Endodermal cell (in vitro differentiated cells): ENCODE measurements around the gene RPTOR. TPM values are rescaled to one million over a fixed set of nuclear protein-coding genes. Genes with fewer than 3 reads are reported as not detected.

ENCODE experiments used
- DNase-seq: peaks from one replicate; pipeline ENCODE4 v3.0.0-alpha.2; 2017
- H3K27ac ChIP-seq: 2 replicates; pipeline ENCODE4 v1.5.1; 2013; ENCODE audit warnings: mild to moderate bottlenecking, low read depth, low read length, moderate library complexity
- H3K27me3 ChIP-seq: 2 replicates; pipeline ENCODE4 v1.6.1; 2013; ENCODE audit warnings: mild to moderate bottlenecking, low read length, moderate library complexity; ENCODE audit not compliant: insufficient read depth, control insufficient read depth, poor library complexity, severe bottlenecking
- H3K36me3 ChIP-seq: 2 replicates; pipeline ENCODE4 v1.7.0; 2013; ENCODE audit warnings: mild to moderate bottlenecking, low read length, moderate library complexity; ENCODE audit not compliant: control insufficient read depth, insufficient read depth
- H3K4me1 ChIP-seq: one replicate; pipeline ENCODE4 v1.7.0; 2013; ENCODE audit warnings: low read length; ENCODE audit not compliant: control insufficient read depth, insufficient read depth
- H3K4me3 ChIP-seq: 2 replicates; pipeline ENCODE4 v1.5.1; 2013; ENCODE audit warnings: mild to moderate bottlenecking, low read length, moderate library complexity
- H3K9ac ChIP-seq: 2 replicates; pipeline ENCODE4 v1.6.1; 2013; ENCODE audit warnings: mild to moderate bottlenecking, low read length, moderate library complexity; ENCODE audit not compliant: poor library complexity, severe bottlenecking; ENCODE audit errors: extremely low read depth
- H3K9me3 ChIP-seq: 2 replicates; pipeline ENCODE4 v1.6.1; 2013; ENCODE audit warnings: mild to moderate bottlenecking, low read length, moderate library complexity; ENCODE audit not compliant: control insufficient read depth
- H3K27ac Mint-ChIP-seq: 2 replicates; pipeline ENCODE4 v1.8.0; 2020; ENCODE audit warnings: mixed read lengths
- H3K27me3 Mint-ChIP-seq: 2 replicates; pipeline ENCODE4 v1.8.0; 2021; ENCODE audit warnings: mild to moderate bottlenecking, mixed read lengths; ENCODE audit not compliant: insufficient read depth
- H3K36me3 Mint-ChIP-seq: 2 replicates; pipeline ENCODE4 v1.8.0; 2020; ENCODE audit warnings: low read depth, mixed read lengths
- H3K4me1 Mint-ChIP-seq: 2 replicates; pipeline ENCODE4 v1.8.0; 2020; ENCODE audit warnings: mixed read lengths
- H3K4me3 Mint-ChIP-seq: 2 replicates; pipeline ENCODE4 v1.8.0; 2020; ENCODE audit warnings: mild to moderate bottlenecking, moderate library complexity, mixed read lengths
- H3K9me3 Mint-ChIP-seq: 2 replicates; pipeline ENCODE4 v1.8.0; 2020; ENCODE audit warnings: mild to moderate bottlenecking, mixed read lengths
- WGBS, 2 experiments: methylation state at CpG; one replicate each; pipeline versions ENCODE4 v1.1.5 to v1.1.7; 2013; ENCODE audit warnings: missing lambda C conversion rate in 2 of 2, mixed read lengths in 1 of 2; ENCODE audit not compliant: insufficient coverage in 1 of 2, insufficient read length in 1 of 2; 5-methylcytosine and 5-hydroxymethylcytosine counted together
- total RNA-seq, 2 donors: library from RNA; stranded (reverse); fragmentation: NEBNext Ultra II Directional in 1 of 2; extraction: Animal tissue kit (Norgen Biotek cat#: 25700) in 1 of 2; gene quantifications; 2 replicates in 1 of 2; 3 replicates in 1 of 2; pipeline ENCODE4 v1.2.1, GENCODE V29; 2021
- TF ChIP-seq, protein P1 (sequence below): fragments of 200-600 bp; sonication (generic); conservative IDR thresholded peaks from 2 replicates; pipeline ENCODE4 v1.5.0; 2021; ENCODE audit warnings: antibody characterized with exemption, mild to moderate bottlenecking

The RPTOR gene
- total RNA-seq, 2 donors from 2014 or later: 45.1 to 53.4 TPM

DNA sequence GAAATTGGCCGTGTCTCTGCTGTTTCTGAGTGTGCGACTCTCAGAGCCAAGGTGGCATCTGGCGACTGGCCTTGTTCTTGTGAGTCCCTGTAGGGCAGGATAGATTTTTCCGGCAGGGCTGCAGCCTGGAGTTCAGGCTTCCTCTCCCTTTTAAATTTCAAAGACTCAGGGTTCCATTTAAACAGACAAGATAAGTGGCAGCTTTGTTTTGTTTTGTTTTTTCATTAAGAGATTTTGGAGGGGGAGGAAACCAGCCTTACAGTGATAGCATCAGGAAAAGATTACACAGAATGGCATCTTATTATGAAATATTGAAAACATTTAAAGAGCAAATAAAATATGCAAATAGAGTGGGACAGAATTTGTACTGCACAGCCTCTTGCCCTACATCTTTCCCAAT is 151.3 kb downstream of the RPTOR start:
- TF ChIP-seq, protein P1, sequence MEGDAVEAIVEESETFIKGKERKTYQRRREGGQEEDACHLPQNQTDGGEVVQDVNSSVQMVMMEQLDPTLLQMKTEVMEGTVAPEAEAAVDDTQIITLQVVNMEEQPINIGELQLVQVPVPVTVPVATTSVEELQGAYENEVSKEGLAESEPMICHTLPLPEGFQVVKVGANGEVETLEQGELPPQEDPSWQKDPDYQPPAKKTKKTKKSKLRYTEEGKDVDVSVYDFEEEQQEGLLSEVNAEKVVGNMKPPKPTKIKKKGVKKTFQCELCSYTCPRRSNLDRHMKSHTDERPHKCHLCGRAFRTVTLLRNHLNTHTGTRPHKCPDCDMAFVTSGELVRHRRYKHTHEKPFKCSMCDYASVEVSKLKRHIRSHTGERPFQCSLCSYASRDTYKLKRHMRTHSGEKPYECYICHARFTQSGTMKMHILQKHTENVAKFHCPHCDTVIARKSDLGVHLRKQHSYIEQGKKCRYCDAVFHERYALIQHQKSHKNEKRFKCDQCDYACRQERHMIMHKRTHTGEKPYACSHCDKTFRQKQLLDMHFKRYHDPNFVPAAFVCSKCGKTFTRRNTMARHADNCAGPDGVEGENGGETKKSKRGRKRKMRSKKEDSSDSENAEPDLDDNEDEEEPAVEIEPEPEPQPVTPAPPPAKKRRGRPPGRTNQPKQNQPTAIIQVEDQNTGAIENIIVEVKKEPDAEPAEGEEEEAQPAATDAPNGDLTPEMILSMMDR: no peak
- H3K27ac ChIP-seq: no peak overlapping the region
- Mint-ChIP-seq H3K9me3 (peaks cover 4% of the 10 kb centered on the region), H3K36me3 (peaks cover 8% of the 10 kb centered on the region), H3K4me1 (peaks cover 34% of the 10 kb centered on the region), H3K4me3 (no peak overlapping the region), H3K27ac (no peak overlapping the region), H3K27me3 (no peaks in the 10 kb centered on the region)
- DNase-seq: no peak
- peaks cover 4% of the 10 kb centered on the region for H3K4me1 ChIP-seq
- no peaks in the 10 kb centered on the region for H3K36me3 ChIP-seq
- no peaks in the 10 kb centered on the region for H3K9me3 ChIP-seq
- no peak overlapping the region for H3K4me3 ChIP-seq
- no peaks in the 10 kb centered on the region for H3K27me3 ChIP-seq
- no peak overlapping the region for H3K9ac ChIP-seq
- WGBS, 2 experiments: 87 to 89% methylated on average over 4 of the region's 4 CpGs

DNA sequence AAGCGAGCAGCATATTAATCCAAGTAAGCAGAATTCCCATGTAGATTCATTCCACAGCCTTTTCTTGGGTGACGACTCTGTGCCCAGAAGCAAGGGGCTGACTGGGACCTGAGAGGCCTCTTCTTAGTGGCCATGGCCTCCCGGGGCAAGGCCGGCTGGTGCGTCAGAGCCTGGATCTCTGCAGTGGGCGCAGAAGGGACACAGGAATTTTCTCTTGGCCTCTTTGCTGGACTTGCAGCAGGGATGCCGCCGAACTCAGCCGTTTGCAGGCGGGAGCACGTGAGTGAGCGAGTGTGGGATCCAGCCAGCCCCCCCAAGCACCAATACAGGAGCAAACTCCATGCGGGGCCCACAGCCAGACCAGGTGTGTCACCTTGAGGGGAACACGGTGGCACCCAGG is 151.8 kb downstream of the RPTOR start:
- Histone ChIP-seq H3K9me3 (no peaks in the 10 kb centered on the region), H3K27me3 (no peaks in the 10 kb centered on the region), H3K4me1 (peaks cover 4% of the 10 kb centered on the region), H3K27ac (no peak overlapping the region), H3K36me3 (no peaks in the 10 kb centered on the region), H3K9ac (no peak overlapping the region), H3K4me3 (no peak overlapping the region)
- Mint-ChIP-seq H3K4me3 (no peak overlapping the region), H3K27me3 (no peaks in the 10 kb centered on the region), H3K36me3 (peaks cover 4% of the 10 kb centered on the region), H3K9me3 (peaks cover 4% of the 10 kb centered on the region), H3K27ac (no peak overlapping the region), H3K4me1 (peaks cover 34% of the 10 kb centered on the region)
- WGBS, 2 experiments: 93 to 94% methylated on average over 13 to 14 of the region's 14 CpGs
- TF ChIP-seq, protein P1: no peak
- no peak for DNase-seq

DNA sequence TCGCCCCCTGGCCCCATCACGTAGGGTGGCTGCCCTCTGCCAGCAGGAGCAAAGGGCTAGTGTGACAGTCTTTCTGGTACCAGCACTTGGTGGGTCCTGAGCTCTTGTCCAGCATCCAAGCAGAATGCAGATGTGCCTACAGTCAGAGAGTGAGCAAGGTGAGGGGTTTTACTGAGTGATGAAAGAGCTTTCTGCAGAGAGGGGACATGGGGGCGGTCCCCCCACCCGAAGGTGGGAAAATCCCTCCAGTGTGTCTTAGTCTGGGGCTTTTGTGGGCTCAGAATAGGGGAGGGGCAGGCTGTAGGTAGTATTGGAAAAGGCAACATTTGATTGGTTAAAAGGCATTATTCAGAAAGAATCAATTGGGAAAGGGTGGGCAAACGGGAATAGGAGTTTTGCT is 152.3 kb downstream of the RPTOR start:
- Histone ChIP-seq H3K4me1 (peaks cover 4% of the 10 kb centered on the region), H3K27ac (no peak overlapping the region), H3K27me3 (no peaks in the 10 kb centered on the region), H3K9ac (no peak overlapping the region), H3K36me3 (no peaks in the 10 kb centered on the region), H3K4me3 (no peak overlapping the region), H3K9me3 (no peaks in the 10 kb centered on the region)
- 95 to 96% methylated on average over 4 to 5 of the region's 5 CpGs for WGBS, 2 experiments
- no peaks in the 10 kb centered on the region for H3K27me3 Mint-ChIP-seq
- no peak overlapping the region for H3K4me3 Mint-ChIP-seq
- H3K9me3 Mint-ChIP-seq: peaks cover 4% of the 10 kb centered on the region
- TF ChIP-seq, protein P1: no peak
- H3K4me1 Mint-ChIP-seq: peaks cover 37% of the 10 kb centered on the region
- peaks cover 4% of the 10 kb centered on the region for H3K36me3 Mint-ChIP-seq
- H3K27ac Mint-ChIP-seq: no peak overlapping the region
- DNase-seq: no peak
